Suppressor macrophage treated with lipopolysaccharide for 1 hour (primary cell): ENCODE results near the gene ZBED4.
"Not testable (repeated sequence)": the region's sequence is repeated elsewhere in the genome, so short reads cannot be mapped to it uniquely, and the experiment has no call there.

Experiments
- DNase-seq, 3 donors: peaks; one replicate each; pipeline ENCODE4 v3.0.0-alpha.2; 2020 to 2022

ZBED4 gene

GRCh38 chr22:49852898-49853894 lies at the start of gene ZBED4:
Gene ZBED4, plus strand, starts transcription at chr22:49853844. Its CDS starts 29,819 bp downstream, at chr22:49883663.
- peak; percentile 100 for DNase-seq

- no peak for DNase-seq
Measured at GRCh38 chr22:49807129-49807528, 46.5 kb upstream of the ZBED4 start.

DNA sequence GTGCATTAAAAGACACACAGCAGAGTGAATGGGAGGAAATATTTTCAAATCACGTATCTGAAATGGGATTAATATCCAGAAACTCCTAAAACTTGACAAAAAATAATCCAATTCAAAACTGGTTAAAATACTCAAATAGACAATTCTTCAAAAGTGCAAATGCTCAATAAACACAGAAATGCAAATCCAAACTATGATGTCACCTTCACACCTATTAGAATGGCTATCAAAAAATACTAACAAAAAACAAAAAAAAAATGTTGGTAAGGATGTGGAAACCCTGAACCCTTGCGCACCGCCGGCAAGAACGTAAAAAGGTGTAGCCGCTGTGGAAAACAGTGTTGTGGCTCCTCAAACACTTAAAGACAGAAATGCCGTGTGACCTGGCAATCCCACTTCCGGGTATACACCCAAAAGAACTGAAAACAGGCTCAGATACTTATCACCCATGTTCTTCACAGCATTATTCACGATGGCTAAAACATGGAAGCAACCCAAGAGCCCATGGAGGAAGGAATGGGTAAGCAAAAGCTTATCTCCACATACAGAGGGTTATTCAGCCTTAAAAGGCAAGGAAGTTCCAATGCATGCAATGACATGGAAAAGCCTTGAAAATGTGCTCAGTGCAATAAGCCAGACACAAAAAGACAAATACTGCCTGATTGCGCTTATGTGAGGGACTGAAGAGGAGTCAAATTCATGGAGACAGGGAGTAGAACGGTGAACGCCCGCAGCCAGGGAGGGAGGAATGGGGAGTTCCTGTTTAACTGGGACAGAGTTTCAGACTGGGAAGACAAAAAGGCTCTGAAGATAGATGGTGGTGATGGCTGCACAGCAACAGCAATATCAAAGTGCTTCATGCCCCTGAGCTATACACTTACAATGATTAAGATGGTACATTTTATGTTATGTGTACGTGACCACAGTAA lies 45.6 kb upstream of the ZBED4 start:
- DNase-seq = no peak

DNA sequence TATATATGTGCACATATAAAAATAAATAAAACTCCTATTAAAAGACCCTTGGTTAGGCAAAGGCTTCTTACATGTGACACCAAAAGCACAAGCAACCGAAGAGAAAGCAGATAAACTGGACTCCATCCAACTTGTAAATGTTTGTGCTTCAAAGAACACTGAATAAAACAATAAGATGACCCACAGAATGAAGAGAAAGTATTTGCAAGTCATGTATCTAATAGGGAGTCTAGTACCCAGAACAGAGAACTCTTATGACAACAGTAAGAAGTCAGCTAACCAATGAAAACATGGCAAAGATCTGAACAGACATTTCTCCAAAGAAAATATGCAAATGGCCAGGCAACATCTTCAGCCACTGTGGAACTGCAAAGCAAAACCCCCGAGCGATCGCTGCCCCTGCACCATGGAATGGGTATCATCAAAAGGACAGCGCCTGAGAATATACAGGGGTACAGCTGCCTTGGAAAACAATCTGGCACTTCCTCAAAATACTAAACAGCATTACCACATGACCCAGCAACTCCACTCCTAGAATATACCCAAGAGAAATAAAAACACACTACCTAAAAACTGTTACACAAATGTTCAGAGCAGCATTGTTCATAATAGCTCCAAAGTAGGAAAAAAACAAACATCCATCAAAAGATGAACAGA lies 43.2 kb upstream of the ZBED4 start:
- peak in 1 of 3 donors; percentile 17 for DNase-seq

DNA sequence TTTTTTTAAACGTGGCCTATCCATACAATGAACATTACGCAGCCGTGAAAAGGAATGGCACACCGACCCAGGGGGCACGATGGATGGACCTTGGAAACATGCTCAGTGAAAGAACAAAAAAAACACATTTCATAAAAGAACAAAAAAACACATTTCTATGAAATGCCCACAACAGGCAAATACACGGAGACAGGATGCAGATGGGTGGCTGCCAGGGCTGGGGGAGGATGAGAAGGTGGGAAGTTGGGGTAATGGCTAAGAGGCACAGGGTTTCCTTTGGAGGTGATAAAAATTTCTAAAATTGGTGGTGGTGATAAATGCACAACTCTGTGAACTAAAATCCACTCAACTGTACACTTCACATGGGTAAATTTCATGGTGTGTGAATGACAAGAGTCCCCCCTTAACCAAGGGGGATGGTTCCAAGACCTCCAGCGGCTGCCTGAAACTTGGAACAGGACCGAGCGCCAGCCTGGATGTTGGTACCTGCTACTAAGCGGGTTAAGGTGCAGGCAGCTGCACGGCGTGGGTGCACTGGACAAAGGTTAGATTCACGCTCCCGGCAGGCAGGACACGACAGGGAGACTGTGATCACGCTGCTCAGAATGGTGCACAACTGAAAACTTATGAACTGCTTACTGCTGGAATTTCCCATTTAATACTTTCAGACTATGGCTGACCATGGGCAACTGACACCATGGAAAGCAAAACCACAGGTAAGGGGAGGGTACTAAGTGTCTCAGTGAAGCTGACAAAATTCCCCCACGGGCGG lies 42.4 kb upstream of the ZBED4 start:
- no peak for DNase-seq

DNA sequence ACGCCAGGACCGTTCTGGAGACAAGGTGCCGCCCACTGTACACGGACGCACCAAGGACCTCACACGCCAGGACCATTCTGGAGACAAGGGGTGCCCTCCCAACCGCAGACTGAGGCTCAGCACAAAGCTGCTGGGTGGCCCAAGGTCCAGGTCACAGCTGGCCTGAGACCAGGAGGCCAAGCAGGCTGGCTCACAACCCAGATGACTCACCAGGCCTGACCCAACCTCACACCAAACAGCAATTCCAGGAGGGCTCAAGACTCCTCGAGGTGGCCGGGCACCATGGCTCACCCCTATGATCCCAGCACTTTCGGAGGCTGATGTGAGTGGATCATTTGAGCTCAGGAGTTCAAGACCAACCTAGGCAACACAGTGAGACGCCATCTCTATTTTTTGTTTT lies 40.8 kb upstream of the ZBED4 start:
- no peak for DNase-seq

- DNase-seq = no peak
Measured at GRCh38 chr22:49814164-49814686, 39.4 kb upstream of the ZBED4 start.

GRCh38 chr22:49814856-49815255 lies 38.8 kb upstream of the ZBED4 start:
- DNase-seq = no peak

DNA sequence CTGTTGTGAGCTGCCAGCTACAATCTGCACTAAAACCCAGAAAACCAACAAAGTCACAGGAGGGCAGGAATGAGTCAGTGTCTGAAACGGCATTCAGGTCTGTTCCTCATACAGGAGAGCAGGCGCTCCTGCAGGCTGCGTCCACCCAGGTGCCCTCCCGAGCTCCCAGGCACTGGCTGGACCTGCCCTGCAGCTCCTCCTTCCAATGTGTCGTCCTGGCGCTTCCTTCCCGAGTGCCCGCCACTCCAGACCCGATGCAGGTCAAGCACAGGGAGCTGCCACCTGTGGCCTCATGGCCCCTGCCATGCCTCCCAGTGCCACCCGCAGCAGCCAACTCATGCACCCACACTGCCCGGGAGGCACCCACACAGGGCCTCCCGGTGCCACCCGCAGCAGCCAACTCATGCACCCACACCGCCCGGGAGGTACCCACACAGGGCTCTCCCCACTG lies 38.0 kb upstream of the ZBED4 start:
- no peak for DNase-seq

GRCh38 chr22:49817359-49817758 lies 36.3 kb upstream of the ZBED4 start:
- no peak for DNase-seq

DNA sequence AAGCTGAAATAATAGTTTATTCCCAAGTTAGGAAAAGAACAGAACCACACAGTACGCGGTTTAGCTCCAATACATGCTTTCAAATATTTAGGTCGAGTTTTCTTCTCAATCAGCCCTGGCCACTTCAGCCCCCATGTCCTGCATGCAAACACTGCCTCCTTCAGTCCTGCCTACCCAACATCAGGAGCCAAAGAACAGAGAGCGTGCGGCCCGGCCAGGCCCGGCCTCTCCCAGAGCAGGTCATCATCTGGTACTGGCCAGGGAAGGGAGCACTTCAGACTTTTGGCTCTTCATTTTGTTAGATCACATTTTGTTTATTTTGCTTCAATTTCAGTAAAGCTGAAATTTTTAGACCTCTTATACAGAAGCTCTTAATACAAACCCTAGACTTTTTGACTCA lies 32.7 kb upstream of the ZBED4 start:
- DNase-seq = no peak

DNA sequence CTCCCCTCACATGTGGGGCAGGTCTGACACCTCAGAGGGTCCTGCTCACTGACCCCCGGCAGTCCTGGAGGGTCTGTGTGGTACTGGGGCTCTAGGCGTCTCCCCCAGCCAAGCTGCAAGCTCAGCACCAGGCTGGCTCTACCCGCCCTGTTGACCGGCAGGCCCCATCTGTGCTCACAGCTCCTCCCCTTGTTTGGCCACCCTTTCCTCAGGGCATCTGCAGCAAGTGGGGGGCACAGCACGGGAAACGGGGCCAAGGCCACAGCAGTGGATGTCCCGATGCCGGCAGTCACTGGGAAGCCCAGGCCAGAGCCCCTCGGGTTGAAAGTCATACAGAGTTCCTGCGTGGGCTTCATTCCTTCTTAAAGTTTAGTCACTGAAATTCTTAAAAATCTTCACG lies 31.9 kb upstream of the ZBED4 start:
- not testable (repeated sequence) for DNase-seq

DNA sequence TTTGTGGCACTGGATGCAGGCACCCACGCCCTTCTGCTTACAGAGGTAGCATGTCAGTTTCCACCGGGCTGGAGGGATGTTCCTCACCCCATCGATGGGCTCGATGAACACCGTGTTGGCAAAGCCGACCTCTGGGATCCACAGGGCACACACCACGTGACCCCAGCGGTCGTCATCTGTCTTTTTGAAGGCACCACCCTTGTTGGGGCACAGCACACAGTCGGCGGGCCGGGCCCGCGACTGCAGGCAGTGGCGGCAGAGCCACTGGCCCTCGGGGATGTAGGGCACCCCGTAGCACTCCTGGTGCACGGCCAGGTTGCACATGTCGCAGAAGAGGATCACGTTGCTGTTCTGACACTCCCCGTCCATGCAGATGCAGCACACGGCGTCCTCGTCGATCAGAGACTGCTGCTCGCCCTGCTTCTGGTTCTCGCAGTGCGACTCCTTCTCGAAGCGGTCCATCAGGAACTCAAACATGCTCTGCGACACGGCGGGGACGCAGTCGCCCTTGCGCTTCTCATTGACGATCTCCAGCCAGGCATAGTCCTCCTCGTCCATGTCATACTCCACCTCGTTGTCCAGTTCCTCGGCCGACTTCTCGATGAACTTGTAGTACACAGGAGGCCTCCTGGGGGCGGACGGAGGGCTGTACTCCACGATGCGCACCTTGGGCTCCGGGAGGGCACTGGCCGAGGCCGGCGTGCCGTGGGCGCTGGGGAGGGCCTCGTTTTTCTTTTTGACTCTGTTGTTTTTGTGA lies 30.2 kb upstream of the ZBED4 start:
- DNase-seq = no peak

GRCh38 chr22:49824185-49824925 lies 29.3 kb upstream of the ZBED4 start:
- DNase-seq = no peak

- no peak for DNase-seq
Measured at GRCh38 chr22:49824936-49825335, 28.7 kb upstream of the ZBED4 start.

GRCh38 chr22:49825436-49825835 lies 28.2 kb upstream of the ZBED4 start:
- no peak for DNase-seq

GRCh38 chr22:49825944-49826602 lies 27.6 kb upstream of the ZBED4 start:
- DNase-seq = peak; percentile 49 to 55 (median 50)

DNA sequence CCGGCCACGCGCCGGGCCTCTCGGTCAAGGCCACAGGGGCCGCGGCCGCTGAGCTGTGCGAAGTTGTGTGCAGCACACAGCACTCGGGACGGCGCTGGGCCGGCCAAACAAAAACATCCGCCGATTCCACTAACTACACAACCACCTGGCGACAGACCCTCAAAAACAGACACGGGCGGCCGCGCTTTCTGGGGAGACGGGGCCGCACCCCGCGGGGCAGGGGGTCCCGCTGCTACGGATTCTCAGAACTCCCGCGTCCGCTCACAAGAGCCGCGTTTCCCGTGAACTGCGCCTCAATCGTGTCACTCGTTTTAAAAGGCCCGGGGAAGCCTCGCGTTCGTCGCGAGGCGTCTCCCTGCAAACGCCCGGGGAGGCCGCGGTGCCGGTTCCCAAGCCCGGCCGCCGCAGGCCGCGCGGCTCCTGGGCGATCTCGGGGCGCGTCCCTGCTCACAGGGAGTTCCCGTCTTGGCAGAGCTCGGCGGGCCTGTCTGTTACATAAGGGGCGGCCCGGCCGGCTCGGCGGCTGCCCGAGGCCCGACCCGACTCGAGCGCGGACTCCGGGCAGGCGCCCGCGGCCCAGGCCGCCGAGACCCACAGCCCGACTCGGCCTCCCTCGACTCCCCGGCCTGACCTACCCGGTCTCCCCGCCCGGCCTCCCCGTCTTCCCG lies 26.9 kb upstream of the ZBED4 start:
- peak; percentile 70 to 88 (median 73) for DNase-seq

- peak; percentile 58 to 89 (median 77) for DNase-seq
Measured at GRCh38 chr22:49827271-49827852, 26.3 kb upstream of the ZBED4 start.
